Smooth muscle cell of the brain vasculature (primary cell): ENCODE results near the gene GTSF1L.

Experiments used
- DNase-seq: peaks from one replicate; pipeline ENCODE4 v3.0.0-alpha.2; 2012; ENCODE audit warnings: low read depth, low spot score

The GTSF1L gene

GRCh38 chr20:43746344-43747137, 19.7 kb upstream of the GTSF1L start:
- no peak for DNase-seq

DNA sequence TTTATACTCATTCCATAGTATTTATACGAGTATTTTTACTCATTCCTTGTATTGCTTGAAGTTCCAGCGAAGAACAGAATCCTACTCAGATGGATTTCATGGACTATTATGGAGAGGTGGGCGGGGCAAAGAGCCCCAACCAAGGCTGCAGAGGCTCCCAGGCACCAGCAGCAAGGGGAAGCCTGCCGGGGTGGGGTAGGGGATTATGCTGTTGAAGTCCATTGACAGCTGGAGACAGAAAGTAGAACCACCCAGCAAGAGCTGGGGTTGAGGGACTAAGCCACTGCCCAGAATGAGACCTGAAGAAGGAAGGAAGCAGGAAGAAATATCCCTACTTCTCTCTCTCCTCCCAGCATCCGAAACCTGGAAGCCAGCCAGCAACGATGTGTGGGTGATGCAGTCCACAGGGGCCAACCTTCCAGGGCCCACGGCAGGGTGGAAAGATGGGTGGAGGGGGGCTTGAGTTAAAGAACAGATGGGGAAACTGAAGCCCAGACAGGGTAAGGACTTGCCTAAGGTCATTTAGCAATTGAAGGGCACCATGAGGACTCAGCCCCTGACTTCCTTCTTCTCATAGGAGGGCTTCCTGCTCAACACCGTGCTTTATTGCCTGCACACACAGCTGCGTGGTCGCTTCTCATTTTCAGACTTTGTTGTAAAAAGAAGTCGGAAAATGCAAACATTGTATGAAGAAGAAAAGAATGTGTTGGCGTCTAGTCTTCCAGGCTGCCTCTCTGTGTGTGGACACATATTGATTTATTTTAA, 18.3 kb upstream of the GTSF1L start:
- no peak for DNase-seq

DNA sequence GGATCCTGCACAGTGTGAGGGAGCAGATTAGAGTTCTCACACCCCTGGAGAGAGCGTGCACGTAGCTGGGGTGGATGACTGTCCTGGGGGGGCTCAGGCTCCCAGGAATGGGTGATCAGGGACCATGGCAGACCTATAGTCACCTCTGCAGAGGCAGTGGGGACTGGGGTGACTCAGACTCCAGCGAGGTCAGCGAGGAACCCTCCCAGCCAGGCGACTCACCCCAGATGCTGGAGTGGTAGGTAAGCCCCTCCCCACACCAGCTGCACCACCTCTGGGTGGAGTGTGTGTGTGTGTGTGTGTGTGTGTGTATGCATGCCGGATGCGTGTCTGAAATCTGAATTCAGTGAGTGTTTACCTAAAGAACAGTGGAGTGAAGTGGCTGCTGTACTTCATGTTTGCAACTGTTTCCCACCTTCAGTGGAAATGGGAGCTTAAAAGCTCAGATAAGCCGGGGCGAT, 17.4 kb upstream of the GTSF1L start:
- no peak for DNase-seq

- DNase-seq: no peak
Measured at GRCh38 chr20:43740642-43741041, 13.8 kb upstream of the GTSF1L start.

DNA sequence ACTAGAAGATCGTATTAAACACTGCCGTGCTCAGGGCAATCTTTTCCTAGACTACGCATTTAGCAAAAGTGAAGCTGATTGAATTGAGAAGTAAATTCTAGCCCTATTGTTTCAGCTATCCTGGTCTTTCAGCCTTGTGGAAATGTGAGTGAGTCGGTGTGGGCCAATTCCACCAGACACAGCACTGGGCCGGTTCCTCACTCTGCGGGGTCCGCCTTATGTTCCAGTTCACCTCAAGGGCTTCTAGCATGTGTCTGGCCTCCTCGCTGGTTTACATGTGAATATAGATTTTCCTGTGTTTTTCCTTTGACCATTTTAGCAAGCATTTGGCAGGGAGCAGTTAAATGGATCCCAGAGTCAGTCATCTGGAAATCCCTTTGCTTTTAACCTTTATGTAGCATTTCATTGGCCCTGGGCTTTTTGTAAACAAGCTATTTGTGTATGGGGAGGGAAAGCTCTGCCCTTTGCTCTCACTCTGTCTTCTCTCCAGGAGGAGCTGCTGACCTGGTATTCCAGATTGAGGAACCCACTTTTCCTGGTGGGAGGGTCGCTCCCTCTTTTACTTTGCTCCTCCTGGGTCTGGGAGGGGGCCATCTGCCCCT, 12.4 kb upstream of the GTSF1L start:
- no peak for DNase-seq

DNA sequence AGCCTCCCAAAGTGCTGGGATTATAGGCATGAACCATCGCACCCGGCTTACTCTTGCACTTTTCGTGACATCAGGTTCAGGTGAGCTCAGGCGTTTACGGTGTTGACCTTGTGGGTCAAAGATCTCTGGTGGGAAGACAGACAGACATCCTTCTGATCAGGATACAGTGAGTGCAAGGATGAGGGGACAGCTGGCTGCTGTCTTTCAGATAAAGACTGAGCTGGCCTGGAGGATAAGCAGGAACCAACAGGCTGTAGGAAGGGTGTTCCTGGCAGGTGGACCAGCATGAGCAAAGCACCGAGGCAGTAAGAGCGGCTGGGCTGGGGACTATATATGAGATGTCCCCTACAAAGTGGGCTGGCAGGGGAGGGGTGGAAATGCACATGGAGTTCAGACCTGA, 11.1 kb upstream of the GTSF1L start:
- DNase-seq: no peak

DNA sequence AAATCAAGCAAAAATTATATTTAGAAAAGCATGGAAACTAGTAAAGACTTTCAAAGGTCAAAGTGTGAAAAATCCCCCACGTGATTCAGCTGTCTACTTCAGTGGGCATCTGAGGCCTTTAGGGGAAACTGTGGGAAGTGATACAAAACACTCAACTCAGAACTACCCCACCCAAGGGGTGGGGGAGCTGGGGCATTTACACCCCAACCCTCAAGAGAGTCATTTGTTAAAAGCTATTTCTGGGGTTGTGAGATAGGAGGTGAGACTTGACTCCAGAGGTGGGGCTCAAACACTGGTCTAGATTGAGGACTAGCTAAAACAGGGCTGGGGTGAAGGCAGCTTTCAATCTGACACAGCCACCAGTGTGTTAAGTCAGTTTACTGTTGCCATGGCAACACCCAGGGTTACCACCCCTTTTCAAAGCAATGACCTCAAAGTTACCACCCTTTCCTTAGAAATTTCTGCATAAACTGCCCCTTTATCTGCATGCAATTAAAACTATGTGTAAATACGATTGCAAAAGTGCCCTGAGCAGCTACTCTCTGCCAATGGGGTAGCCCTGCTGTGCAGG, 9.9 kb upstream of the GTSF1L start:
- no peak for DNase-seq

GRCh38 chr20:43731927-43732326, 5.1 kb upstream of the GTSF1L start:
- DNase-seq: no peak

DNA sequence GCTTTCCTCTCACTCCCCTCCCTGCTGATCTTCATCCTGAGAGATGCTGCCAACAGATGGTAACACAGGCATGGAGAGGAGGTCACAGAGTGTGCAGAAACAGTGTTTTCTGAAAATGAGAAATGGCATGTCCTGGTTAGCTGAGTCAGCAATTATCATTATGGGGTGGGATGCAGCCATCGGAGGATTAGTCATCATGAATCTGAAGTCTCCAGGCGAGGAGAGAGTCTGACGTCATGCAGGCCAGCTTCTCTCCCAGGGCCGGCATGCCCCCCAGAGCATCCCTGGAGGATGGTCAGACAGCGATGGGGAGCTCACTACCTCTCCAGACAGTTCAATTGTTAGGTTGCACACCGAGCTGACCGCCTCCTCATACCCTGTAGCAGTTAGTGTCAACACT, 4.7 kb upstream of the GTSF1L start:
- no peak for DNase-seq

GRCh38 chr20:43728686-43729255, 2.0 kb upstream of the GTSF1L start:
- DNase-seq: no peak

DNA sequence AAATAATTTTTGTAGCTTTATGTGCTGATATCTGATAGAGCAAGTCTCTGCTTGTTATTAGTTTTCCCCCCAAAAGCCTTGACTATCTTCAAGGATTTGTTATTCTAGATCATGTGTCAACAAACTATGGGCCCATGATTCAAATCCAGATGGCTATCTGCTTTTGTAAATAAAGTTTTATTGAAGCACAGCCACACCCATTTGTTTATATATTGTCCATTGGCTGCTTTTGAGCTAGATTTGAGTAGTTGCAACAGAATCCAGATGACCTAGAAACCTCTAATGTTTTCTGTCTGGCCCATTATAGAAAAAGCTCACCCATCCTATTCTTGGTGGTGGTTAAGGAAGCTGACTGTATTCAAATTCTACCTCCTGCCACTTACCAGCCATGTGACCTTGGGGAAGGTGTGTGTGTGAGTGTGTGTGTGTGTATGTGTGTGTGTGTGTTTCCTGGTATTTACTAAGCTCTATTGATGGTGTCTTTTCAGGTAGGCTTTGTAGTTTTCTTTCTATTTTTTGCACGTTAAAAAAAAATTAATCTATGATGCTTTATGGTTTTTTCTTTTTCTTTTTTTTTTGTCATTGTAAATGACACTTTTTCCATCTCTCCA, 1.3 kb upstream of the GTSF1L start:
- no peak for DNase-seq

GRCh38 chr20:43726333-43726732, 469 bp downstream of the GTSF1L start:
- no peak for DNase-seq

GRCh38 chr20:43725666-43726065, 1.1 kb downstream of the GTSF1L start:
- DNase-seq: no peak

- no peak for DNase-seq
Measured at GRCh38 chr20:43724383-43724782, 2.4 kb downstream of the GTSF1L start.

GRCh38 chr20:43723735-43724134, 3.1 kb downstream of the GTSF1L start:
- DNase-seq: no peak

DNA sequence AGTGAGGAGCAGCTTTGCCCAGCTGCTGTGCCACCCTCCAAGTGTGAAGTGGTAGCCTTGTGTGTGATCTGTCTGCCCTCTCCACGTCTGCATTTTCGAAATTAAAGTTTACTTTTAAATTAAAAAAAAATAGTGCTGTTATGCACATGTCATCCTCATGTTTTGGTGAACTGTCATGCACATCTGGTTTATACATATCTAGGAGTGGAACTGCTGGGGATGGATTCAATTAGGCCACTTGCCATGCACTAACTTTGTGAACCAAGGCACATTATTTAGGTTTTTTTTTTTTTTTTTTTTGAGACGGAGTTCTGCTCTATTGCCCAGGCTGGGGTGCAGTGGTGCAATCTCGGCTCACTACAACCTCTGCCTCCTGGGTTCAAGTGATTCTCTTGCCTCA, 3.6 kb downstream of the GTSF1L start:
- DNase-seq: no peak

DNA sequence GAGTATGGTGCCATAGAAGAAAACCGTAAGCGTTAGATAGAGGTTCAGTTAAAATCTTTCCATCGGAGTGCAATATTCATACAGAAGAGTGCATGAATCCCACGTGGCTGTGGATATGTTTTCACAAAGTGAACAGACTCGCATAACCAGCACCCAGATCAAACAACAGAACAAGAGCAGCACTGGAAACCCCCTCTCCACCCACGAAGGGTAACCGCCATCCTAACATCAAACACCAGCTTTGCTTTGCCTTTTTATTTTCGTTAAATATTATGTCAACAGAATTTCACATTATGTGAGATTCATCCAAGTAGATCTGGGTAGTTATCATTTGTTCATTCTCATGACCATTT, 4.7 kb downstream of the GTSF1L start:
- DNase-seq: no peak

DNA sequence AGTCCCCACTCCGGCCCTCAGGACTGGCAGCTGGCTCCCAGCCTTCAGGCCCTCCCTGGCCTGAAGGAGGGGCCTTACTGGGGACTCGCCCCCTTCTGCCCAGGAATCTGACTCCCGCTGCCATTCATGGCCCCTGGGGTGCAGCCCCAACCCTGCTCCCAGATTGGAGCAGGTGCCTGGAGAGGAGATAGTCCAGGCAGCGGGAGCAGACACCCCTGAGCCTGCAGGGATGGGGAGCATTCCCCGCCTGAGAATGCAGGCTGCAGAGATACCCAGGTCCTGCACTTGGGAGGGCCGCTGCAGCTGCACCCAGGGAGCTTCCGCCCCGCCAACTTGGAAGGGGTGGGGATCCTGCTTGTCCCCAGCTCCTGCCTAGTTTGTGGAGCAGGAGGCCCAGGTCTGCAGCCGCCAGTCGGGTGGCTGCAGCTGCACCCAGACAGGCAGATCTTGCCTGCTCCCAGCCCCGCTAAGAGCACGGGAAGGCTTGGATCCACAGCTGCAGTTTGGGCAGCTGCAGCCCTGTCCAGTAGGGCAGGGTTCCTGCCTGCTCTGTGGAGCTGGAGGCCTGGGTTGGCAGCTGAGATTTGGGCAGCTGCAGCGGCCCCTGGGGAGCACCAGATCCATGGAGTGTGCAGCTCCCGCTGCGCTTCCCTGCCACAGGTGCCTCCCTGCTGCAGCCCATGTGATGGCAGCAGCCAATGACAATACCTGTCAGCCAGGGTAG, 5.2 kb downstream of the GTSF1L start:
- DNase-seq: no peak

- DNase-seq: no peak
Measured at GRCh38 chr20:43721097-43721428, 5.7 kb downstream of the GTSF1L start.

DNA sequence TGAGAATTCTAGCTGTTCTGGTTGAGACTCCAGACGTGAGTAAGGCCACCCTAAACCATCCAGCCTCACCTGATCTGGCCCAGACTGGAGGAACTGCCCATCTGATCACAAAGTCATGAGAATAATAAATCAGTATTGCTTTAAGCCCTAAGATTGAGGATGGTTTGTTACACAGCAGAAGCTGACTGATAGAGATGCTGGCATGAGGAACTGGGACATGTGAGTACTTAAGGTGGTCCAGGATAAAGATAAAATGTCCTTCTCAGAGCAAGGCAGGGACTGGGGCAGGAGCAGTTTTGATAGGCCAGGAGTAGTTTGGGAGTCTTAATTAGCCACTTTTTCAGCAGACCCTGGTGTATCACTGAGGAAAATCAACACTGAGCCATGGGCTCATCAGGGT, 6.8 kb downstream of the GTSF1L start:
- no peak for DNase-seq

- DNase-seq: no peak
Measured at GRCh38 chr20:43717616-43717995, 9.2 kb downstream of the GTSF1L start.
